OCI-LY1 (cell line): ENCODE results near the gene OVOL2.

Experiments
- EZH2 ChIP-seq: fragments of 200-600 bp; sonication (generic), shearing (Covaris generic); IDR thresholded peaks from 2 replicates; pipeline ENCODE4 v1.8.0; 2017; ENCODE audit warnings: borderline replicate concordance, mixed run types, mild to moderate bottlenecking, antibody characterized with exemption, low read length, moderate library complexity, mixed read lengths
- TF ChIP-seq, protein P1 (sequence below): fragments of 200-600 bp; sonication (generic), shearing (Covaris generic); IDR thresholded peaks from 2 replicates; pipeline ENCODE4 v1.5.1; 2017; ENCODE audit warnings: mild to moderate bottlenecking, antibody characterized with exemption, low read length, moderate library complexity, mixed read lengths

DNA sequence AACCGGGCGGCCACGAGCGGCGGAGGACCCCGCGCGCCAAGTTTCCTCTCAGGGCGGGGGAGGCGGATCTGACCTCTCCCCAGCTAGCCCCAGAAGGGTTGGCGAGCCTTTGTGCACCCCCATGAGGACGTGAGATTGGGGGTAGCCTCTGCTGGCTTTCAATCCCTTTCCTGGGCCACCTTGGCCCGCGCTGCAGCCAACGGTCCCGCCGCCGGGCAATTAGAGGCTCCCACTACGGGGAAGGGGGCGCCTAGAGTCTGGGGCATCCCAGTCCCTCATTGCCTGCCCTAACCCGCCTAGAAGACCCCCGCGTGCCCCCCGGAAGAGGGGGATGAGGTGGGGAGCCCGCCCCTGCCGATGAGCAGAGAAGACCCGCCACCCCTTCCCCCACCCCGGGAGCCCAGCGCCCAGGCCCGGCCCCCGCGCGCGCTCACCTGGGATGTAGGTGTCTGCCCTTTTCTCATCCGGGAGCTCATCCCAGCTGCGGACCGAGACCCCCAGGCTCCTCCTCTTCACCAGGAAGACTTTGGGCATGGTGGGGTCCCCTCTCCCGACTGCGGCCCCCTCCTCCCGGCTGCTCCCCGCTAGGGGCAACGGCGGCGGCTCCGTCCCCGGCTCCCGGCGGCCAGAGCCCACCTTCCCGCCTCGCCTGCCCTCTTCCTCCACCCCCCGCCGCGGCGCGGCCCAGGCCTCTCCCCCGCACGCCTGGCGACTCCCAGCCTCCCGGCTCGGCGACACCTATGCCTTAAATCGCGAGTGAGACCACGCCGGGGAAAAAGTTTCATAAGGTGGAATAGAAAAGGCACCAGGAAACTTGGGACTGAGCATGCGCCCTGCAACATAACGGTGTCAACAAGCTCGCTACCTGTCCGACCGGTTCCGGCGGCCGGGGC is at the start of gene OVOL2:
- TF ChIP-seq, protein P1, sequence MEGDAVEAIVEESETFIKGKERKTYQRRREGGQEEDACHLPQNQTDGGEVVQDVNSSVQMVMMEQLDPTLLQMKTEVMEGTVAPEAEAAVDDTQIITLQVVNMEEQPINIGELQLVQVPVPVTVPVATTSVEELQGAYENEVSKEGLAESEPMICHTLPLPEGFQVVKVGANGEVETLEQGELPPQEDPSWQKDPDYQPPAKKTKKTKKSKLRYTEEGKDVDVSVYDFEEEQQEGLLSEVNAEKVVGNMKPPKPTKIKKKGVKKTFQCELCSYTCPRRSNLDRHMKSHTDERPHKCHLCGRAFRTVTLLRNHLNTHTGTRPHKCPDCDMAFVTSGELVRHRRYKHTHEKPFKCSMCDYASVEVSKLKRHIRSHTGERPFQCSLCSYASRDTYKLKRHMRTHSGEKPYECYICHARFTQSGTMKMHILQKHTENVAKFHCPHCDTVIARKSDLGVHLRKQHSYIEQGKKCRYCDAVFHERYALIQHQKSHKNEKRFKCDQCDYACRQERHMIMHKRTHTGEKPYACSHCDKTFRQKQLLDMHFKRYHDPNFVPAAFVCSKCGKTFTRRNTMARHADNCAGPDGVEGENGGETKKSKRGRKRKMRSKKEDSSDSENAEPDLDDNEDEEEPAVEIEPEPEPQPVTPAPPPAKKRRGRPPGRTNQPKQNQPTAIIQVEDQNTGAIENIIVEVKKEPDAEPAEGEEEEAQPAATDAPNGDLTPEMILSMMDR = no peak
- no peak for TF ChIP-seq EZH2
